NCI-H748 (cell line): ENCODE data around the gene DAD1.
"Not testable (repeated sequence)": the region's sequence is repeated elsewhere in the genome, so short reads cannot be mapped to it uniquely, and the experiment has no call there.

Source experiments
- DNase-seq: peaks from one replicate; lab custom pipeline; 2025; ENCODE audit not compliant: unreplicated experiment; lab: John Stamatoyannopoulos, UW

DAD1 gene

GRCh38 chr14:22599349-22599748, 10.3 kb upstream of the DAD1 start:
- DNase-seq: no peak

GRCh38 chr14:22598896-22599244, 9.8 kb upstream of the DAD1 start:
- DNase-seq: peak; percentile 47

- peak; percentile 60 for DNase-seq
These were observed 9.3 kb upstream of the DAD1 start, which contains the start of gene ABHD4 for GRCh38 chr14:22598099-22598895. ABHD4 (plus strand) TSS chr14:22598300; CDS start chr14:22598307, 7 bp downstream.

- DNase-seq: no peak
These were observed 8.7 kb upstream of the DAD1 start for GRCh38 chr14:22597771-22598098.

- DNase-seq: no peak
These were observed 8.2 kb upstream of the DAD1 start for GRCh38 chr14:22597265-22597664.

GRCh38 chr14:22596354-22596879, 7.4 kb upstream of the DAD1 start:
- no peak for DNase-seq

- no peak for DNase-seq
These were observed 5.2 kb upstream of the DAD1 start for GRCh38 chr14:22594156-22594716.

GRCh38 chr14:22593601-22594000, 4.6 kb upstream of the DAD1 start:
- DNase-seq: no peak

GRCh38 chr14:22593189-22593588, 4.2 kb upstream of the DAD1 start:
- DNase-seq: no peak

GRCh38 chr14:22588526-22589095, 413 bp downstream of the DAD1 start:
- no peak for DNase-seq

GRCh38 chr14:22587677-22588422, 1.2 kb downstream of the DAD1 start:
- not testable (repeated sequence) for DNase-seq

- DNase-seq: no peak
These were observed 1.8 kb downstream of the DAD1 start for GRCh38 chr14:22587247-22587646.

GRCh38 chr14:22583994-22584393, 5.0 kb downstream of the DAD1 start:
- DNase-seq: no peak

- DNase-seq: no peak
These were observed 8.4 kb downstream of the DAD1 start for GRCh38 chr14:22580625-22581024.

- no peak for DNase-seq
These were observed 9.1 kb downstream of the DAD1 start for GRCh38 chr14:22579881-22580280.

- DNase-seq: peak; percentile 26
These were observed 9.8 kb downstream of the DAD1 start for GRCh38 chr14:22579236-22579635.

- no peak for DNase-seq
These were observed 11.6 kb downstream of the DAD1 start for GRCh38 chr14:22577334-22577908.

- DNase-seq: no peak
These were observed 15.2 kb downstream of the DAD1 start for GRCh38 chr14:22573804-22574203.

- no peak for DNase-seq
These were observed 16.4 kb downstream of the DAD1 start for GRCh38 chr14:22572562-22573058.

GRCh38 chr14:22570132-22570949, 18.7 kb downstream of the DAD1 start:
- peak; percentile 78 for DNase-seq
